Measurements from ENCODE around the gene CNTN5.

The CNTN5 gene

DNA sequence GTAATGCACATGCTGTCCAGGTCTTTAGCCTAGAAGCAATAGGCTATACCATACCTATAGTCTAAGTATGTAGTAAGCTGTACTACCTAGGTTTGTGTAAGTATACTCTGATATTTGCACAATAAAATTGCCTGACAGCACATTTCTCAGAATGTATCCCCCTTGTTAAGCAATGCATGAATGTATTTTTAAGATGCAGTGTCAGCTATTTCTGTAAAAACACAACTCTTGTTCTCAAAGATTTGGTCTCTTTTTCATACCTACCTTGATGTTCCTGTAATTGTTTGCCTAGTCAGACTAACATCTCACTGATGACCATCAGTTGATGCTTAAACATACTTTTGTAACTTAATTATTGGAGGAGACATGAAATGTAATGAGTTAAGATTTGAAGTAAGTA is 619.9 kb downstream of the CNTN5 start:
- FAIRE-seq = no peak

DNA sequence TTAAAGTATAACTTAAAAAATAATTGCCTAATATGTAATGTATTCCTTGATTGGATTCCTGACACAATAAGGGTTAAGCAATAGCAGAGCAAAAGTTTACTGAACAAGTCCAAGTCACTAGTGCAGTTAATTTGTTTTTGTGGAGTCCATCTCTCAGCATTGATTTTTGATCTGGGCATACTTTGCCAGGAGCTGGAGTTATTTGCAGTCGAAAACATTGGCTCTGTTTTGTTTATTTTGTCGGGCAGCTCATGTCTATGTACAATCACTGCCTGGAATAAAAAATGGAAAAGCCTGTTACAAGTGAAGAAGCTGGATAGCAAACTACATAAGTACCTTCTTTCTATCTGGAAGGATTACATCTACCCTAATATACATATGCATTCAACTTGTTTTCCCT is 625.2 kb downstream of the CNTN5 start:
- FAIRE-seq = no peak

DNA sequence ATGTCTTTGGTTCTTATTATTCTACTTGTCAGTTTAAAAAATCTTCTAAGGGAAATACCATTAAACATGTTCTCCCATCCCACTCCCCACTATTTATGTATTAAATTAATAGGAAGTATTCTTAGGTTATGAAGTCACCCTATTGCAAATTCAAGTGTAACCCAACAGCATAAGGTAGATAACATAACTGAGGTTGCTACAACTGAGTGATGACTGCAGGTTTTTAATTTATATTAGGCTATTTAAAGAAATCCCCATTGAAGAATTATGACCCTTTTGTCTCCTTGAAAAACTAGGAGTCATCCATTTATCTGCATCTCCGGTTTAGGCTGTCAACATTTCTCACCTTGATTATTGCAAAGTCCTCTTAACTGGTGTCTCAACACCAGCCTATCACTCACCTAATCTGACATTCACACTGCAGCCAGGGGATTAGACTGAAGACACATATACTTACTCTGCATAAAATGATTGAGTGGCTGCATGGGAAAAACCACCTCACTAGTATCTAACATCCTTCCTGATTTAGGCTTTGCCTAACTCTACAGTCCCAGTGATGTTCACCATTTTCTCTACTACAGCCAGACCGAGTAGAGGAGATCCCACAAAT is 649.4 kb downstream of the CNTN5 start:
- no peak for FAIRE-seq

DNA sequence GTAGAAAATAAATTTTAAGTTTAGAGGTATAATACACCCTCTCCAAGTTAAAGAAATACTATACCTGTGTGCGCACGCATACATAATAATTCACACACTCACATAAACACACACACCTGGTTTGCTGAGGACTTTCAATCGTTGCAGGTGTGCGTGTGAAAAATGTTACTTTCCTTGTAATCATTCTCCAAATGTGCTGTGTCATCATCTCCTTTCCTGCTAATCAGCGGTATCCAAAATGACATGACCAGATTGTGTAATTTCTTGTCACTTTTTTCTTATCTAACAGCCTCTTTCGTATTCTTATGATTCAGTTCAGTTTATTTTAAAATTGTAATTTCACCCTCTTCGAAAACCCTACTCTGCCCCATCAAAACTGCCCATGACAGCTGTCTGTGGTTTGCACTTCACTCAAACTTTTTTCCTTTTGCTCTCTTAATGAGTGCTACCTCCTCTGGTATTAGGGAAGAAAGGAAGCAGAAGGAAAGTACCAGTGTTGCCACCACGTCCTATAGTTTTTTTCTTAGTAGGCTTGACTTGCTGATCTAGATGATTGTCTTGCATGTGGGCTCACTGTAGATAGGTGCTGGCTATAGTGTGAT is 651.2 kb downstream of the CNTN5 start:
- no peak for FAIRE-seq

DNA sequence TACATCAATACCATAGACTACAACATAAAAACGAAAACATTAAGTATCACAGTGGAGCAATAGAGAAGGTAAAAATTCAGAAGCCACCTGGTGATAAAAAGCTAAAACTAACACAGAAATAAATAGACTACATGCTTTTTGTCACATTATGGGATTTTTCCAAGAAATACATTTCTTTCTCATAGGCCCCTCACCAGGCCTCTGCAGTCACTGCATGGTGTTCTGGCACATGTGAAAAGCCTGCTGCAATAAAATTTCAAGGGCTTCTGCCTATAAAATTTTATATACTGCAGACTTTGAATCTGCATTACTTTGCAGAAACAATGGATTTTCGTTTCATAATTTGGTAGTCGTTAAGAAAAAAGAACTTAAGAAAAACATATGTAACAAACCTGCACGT is 655.5 kb downstream of the CNTN5 start:
- no peak for FAIRE-seq

DNA sequence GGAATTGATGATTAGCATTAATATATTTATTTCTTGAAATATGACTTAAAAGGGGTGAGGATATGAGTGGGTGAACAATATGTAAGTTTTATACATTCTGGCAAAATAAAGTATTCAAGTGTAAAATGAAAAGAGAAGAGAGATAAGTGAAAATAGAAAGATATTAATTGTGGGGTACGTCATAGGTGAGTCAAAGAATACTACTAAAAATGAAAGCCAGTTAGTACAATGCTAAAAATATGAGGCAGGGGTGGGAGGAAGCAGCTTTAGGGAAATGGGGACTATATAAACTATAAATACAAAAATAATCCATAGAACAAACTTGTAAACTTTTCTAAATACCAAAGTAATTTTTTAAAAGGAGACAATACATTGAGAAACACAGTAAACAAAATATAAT is 661.4 kb downstream of the CNTN5 start:
- no peak for FAIRE-seq

DNA sequence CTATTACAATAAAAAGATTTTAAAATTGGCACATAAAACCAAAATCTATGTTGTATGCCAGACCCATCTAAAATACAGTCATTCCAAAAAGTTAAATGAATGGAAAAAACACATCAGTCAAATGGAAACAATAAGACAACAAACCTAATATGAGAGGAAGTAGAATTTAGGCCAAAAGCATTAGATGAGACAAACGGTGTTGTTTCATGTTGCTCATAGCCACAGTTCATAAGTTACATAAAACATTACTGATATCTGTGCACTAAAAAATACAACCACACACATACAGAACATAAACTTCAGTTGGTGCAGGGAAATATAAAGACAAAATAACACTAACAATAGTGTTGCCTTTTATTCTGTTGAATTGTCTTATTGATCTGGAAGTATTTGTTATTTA is 661.9 kb downstream of the CNTN5 start:
- FAIRE-seq = no peak

DNA sequence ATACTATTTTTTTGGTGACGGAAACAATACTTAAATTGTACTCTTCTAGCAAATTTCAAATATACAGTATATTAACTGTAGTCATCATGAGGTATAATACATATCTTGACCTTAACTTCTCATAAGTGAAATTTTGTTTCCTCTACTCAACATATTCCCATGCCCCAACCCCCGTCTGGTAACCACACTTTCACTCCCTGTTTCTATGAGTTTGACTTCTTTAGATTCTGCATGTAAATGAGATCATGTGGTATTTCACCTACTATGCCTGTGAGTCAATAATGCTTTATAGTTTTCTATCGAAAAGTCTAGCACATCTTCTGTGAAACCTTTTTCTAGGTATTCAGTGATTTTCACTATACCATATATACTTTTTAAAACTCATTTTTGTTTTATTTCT is 663.2 kb downstream of the CNTN5 start:
- no peak for FAIRE-seq

DNA sequence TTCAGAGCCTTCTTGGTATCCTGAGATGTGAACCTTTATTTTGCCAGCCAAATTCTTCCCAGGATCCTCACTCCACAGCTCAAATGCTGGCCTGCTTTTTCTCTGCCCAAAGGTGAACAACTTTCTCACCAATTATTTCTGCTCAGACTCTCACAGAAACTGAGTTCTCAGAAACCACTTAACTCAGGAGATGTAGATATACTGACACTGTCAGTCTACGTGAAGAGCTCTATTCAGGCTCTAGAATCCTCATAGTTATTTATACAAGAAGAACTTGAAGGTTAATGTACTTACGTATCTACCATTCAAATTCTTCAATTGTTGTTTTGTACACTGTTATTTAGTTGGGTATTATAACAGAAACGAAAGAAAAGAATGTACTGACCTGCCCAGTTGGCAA is 666.1 kb downstream of the CNTN5 start:
- no peak for FAIRE-seq

DNA sequence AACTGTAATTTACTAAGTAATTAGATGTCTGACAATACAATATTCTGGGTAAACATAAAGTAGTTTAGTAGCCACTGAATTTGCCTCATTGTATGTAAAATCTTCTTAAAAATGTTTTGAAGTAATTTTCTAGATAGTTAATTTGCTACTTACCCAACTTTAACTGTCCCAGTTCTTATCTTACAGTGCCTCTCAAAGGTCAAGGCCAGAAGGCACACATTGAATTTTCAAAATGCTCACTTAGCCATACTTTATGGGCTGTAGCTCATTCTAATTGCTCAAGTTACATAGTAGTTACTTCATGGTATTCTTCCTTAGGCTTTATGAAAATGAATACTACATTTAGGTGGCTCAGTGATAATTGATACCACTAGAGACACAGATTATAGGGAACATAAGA is 666.6 kb downstream of the CNTN5 start:
- FAIRE-seq = no peak

DNA sequence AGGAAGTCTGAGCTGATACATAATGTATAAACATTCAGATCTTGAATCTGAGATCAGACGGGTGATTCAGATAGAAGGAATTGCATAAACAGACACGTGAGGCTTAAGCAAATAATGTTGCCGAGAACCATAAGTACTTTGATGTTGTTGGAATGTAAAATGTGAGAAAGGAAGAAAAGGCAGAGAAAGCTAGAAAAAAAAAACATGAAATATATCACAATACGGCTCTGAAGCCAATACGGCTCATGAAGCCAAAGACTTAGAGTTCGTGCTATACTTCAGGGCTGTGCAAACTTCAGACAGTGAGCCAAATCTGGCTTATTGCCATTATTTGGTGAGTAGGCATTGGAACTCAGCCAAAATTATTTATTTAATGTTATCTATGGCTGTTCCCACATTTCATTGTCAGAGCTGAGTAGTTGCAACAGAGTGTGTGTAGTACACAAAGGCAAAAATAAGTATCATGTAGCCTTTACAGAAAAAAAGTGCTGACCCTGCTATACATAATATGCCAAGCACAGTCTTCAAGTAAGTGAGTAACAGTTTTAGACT is 673.3 kb downstream of the CNTN5 start:
- FAIRE-seq = no peak

DNA sequence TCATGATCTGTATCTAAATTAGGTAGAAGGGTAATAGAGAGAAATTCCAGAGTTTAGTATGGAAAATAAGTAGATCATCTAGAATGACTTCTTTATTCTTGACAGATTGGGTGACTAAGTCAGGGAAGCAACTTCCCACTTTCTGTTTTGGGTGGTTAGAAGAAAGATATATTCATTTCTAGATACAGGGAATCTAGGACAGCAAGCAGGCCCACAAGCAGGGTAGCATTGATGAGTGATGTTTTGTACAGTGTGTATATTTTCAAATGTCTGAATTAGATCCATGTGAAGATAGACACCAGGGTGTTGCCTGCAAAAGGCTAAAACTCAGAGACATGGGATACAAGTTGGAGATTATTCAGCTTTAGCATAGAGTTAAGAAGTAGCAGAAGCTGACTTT is 674.4 kb downstream of the CNTN5 start:
- no peak for FAIRE-seq

DNA sequence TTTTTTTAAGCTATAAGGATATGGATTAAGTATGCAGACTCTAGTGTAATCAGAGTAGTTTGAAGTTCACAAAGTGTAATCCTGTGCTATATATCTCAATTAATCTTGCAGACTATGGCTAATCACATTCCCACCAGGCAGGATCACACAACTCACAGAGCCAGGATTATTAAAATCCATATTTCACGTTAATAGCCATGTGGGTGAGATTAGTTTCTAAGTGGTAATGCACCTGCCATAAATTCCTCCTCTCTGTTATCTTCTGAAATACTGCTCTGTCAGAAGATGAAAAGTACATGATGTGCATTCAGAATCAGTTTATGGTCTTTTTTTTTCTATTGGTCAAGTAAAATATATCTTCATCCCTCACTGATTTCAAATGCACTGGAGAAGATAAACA is 686.1 kb downstream of the CNTN5 start:
- no peak for FAIRE-seq

DNA sequence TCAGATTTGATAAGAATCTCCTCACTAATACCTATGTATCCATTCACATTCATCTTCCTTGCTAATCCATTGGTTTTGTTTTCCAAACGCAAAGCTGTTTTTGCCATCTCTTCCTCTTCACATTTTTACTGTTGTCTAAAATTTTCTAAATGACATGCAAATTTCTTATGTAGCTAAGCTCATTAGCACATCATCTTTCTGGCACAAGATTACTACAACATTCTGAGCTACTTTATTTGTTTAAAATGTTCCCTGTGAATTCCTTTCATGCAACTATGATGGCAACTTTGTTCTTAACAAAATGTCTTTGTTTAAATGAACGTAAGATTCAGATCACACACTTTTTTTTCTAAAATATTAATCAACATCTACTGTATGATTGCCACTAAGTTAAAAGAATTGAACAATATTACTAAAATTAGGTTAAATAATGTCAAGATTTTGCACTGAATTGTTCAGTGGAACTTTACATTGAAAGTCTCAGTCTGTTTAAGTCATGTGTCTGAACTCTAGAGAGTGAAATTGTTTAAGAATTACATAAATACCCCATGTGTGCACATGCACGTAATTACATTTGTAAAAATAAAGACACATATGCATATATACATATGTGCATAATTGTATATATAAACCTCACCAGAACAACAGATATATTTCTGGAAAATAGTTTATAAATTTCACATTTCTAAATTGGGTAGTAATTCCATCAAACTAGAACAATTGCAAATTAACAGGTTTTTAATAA is 688.4 kb downstream of the CNTN5 start:
- FAIRE-seq = no peak

DNA sequence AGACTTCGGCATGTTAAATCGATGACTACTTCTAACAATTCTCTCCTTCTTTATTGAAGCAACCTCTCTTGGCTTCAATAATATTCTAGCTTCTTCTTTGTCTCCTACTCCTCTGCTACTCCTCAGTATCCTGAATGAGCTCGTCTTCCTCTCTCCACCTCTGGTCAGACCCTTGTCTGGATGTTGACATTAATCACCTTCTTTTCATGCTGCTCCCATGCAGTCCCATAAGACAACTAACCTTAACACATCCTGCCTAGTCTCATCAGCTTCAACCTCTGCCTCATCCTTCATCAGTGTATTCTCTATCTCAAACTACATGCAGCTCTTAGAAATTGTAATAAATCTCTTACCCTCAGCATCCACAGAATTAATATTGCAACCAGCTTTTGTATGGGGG is 695.6 kb downstream of the CNTN5 start:
- no peak for FAIRE-seq

DNA sequence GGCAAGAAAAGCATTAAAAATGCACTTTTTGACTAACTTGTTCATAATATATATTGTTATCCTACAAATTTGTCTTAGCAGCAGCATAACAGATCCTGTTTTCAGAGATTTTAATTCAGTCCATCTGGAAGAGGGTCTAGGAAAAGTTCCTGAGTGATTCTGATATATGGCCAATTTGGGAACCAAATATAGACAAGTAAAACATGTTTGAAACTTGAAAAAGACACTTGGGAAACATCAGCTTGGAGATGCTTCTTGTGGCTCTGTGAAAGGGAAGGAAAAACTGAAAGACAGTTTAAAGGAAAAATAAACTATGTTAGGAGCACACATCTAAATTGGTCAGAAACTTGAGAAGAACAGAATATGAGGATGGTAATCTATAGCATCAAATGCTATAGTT is 697.5 kb downstream of the CNTN5 start:
- FAIRE-seq = no peak

DNA sequence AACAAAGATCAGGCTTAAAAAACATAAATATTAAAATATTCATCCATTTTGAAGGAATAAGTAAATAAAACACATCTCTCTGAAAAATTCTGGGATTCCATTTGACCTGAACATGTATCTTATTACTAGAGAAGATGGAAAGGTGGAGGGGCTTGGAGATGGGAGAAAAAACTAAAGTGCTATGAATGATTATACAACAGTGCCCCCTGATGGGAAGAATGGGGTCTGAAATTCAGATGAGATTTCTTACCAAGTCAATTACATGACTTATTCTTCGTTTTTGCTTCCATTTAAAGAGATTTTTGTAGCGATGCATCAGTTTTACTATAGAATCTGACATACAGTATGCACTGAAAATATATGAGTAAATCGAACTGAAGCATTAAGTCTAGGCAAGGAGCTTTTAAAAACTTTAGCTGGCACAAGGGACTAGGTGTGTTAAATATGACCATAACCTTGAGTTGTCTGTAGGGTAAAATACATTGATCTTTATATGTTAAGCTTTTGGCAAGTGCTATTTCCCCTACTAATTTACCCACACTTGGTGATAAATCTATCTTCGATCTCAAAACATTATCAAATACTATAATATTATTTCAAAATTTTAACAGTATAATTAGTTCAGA is 718.8 kb downstream of the CNTN5 start:
- FAIRE-seq = peak; percentile 81

DNA sequence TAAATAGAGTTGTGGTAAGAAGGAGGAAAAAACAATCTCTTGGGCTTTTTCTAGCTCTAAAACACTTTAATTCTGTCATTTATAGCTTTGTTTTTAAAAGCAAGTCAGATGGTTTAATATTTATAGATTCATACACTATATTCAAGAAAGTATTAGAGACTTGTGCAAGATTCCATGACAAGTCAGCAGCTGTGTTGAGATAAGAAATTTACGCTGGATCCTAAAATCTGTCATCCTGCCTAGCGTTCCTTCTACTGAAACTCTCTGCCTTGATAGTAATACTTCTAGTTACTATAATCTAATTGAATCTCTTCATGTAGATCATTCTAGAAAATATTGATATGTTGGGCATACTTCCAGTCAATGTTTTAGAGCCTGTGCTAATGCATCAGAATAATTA is 721.8 kb downstream of the CNTN5 start:
- no peak for FAIRE-seq

DNA sequence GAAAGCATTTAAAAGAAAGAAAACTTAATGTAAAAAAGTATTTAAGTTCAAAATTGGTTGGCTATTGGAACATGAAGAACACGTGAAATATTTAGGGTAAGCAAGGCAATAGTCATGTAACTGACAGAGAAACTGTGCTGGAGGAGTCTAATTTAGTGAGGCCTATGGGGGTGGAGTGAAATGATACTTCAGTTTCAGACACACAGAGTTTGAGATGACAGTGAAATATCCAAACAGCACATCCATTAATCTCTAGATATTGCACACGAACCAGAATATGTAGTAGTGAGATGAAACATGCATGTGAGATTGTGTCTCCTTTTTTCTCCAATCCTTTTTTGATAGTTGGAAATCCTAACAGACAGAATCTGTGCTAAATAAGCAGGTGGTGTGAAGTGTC is 739.0 kb downstream of the CNTN5 start:
- FAIRE-seq = no peak

DNA sequence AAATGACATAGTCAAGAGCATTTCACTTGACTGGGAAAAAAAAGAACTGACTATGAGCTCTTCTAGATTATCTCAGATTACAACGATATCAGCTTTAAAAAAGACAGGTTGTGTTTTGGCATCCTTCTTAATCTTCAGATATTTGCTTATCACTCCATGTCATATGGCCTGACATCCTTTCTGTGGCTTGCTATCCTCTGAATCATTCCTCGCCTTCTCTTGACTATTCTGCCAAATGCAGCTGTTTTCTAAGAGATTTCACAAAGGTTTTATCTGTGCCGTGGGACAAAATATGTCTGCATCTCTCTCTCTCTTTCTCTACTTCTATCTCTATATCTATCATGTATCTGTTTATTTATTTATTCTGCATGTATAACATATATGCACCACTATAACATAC is 746.1 kb downstream of the CNTN5 start:
- no peak for FAIRE-seq

DNA sequence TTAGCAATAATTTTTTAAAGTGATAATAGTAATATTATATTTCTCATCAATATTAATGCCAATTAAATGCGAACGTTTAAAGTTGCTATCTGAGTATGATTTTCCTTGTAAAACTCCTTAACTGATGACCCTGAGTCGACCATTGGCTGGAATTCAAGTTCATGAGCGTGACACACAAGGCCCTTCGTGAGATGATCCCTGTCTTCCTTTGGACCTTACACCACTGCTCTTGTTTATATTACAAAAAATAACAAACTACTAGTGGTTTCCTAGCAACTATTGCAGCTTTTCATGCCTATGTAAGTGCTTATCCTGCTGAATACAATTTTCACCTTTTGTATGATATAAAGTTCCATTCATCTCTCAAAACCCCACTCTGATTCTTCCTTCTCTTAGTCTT is 752.9 kb downstream of the CNTN5 start:
- no peak for FAIRE-seq

DNA sequence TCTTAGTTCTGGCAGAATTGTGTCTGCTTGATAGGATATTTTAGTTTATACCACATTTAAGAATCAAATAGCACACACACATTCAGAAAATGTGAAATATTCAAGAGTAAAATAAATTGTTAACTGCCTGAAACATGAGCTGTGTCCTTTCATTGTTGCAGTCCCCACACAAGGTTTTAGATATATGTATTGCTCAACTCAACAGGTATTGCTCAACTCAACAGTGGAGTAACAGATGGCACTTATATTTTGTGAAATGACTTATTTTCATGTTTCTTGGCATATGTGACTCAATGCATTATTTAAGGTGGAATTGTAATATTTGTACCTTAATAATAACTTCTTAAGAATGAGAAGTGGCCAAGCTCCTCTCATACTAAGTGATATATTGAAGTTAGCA is 760.3 kb downstream of the CNTN5 start:
- no peak for FAIRE-seq

DNA sequence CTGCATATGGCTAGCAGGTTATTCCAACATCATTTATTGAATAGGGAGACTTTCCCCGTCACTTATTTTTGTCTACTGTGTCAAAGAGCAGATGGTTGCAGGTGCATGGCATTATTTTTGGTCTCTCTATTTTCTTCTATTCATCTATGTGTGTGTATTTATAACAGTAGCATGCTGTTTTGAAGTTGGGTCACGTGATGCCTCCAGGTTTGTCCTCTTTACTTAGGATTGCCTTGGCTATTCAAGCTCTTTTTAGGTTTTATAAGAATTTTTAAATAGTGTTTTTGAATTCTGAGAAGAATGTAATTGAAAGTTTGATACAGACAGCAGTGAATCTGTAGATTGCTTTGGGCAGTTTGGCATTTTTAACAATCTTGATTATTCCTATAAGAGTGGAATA is 770.6 kb downstream of the CNTN5 start:
- FAIRE-seq = no peak

DNA sequence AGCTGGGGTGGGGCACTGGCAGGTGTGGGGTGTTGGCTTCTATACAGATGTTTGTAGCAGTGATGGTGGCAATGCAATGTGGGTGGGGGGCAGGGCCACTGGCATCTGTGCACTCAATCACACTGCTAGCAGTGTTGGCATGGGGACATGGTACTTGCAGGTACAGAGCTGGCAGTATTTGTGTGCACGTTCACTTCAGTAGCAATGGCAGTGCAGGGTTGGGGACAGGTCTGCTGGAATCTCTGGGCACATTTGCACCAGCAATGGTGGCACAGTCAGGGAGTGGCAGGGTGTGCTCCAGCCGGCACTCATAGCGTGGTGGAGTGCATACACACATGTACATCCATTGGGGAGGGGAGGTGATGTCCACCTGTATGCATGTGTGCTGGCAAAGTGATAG is 775.2 kb downstream of the CNTN5 start:
- FAIRE-seq = no peak

All from TTC549 (cell line).